ENCODE results near the gene CABLES2.

CABLES2 gene

DNA sequence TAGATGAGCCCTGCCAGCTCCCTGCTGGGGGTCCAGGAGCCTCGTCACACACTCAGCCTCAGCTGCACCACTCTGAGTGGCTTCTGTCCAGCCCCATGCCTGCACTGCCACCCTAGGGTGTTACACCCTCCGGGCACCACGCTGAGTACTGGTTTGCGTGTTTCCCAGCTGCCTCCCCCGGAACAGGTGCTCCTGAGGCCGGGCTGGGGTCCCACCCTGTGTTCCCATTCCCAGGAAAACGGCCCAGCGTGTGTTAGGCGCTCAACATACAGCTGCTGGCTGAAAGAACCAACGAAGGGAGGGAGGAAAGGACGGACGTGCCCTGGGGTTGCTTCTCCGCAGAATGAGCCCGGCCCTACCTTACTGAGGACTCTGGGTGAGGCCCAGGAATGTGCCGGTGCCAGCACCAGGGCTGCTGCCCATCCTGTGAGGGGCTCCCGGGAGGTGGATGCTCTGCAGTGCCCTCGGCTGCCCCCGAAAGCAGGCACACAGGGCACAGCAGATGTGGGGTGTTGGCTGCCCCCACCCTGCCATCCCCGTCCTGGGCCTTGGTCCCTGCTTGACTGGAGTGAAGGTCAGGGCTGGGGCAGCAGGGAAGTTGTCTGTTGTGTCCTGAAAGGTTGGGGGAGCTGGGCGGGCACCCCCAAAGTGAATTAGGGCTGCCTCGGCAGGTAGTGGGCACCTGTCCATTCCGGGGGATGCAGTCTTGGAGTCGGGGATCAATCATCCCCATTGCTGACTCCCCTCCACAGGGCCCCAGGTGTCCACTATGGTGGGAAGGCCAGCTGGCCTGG lies 56.3 kb downstream of the CABLES2 start:
- no peak for TF ChIP-seq POLR2A (IDR thresholded peaks at IDR 0.05; ENCODE audit: low read length)
- DNase-seq = no peak

- no peak for DNase-seq
- TF ChIP-seq POLR2A (IDR thresholded peaks at IDR 0.05; ENCODE audit: low read length) (no peak), GATA1 (IDR thresholded peaks at IDR 0.05; ENCODE audit: low read depth, low read length) (no peak)
Observed at GRCh38 chr20:62350098-62350628, 56.9 kb downstream of the CABLES2 start.

DNA sequence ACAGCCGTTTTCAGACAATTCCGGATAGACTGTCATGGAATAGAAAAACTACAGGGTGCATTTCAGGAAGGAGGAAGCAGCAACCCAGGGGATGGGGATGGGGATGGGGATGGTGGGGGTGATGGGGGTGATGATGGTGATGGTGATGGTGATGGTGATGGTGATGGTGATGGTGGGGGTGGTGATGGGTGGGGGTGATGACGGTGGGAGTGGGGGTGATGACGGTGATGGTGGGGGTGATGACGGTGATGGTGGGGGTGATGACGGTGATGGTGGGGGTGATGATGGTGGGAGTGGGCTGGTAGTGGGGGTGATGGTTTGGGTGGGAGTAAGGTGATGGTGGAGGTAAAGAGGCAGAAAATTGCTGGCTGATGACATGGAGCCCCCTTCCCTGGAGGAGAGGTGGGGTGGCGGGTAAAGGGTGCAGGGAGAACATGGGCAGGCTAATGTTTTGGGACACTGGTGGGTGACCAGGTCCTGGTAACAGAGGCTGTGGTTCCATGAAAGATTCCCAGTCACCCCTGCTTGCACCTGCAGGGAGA lies 57.5 kb downstream of the CABLES2 start:
- TF ChIP-seq GATA1 (IDR thresholded peaks at IDR 0.05; ENCODE audit: low read depth, low read length) (no peak), POLR2A (IDR thresholded peaks at IDR 0.05; ENCODE audit: low read length) (no peak)
- no peak for DNase-seq

DNA sequence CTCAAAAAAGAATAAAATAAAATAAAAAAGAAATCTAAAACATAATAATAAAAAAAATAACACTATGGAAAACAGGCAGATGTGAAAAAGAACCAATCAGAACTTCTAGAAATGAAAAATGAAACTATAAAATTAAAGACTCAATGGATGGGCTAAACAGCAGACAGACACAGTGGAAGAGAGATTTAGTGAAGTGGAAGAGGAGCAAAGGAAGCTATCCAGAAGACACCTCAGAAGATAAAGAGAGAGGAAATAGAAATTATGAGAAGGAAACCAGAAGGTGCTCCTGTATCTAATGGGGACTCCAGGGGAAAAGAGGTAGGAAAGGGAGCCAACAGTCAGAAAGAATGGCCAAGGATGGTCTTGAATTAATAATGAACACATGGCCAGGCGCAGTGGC lies 58.5 kb downstream of the CABLES2 start:
- no peak for DNase-seq

GRCh38 chr20:62347445-62347844 lies 59.6 kb downstream of the CABLES2 start:
- TF ChIP-seq GATA1 (IDR thresholded peaks at IDR 0.05; ENCODE audit: low read depth, low read length) (no peak), POLR2A (IDR thresholded peaks at IDR 0.05; ENCODE audit: low read length) (no peak)
- DNase-seq = no peak

More for the DNA sequence above, 58.5 kb downstream of the CABLES2 start:
- TF ChIP-seq POLR2A (IDR thresholded peaks at IDR 0.05; ENCODE audit: low read length) = no peak

- DNase-seq = no peak
- TF ChIP-seq POLR2A (IDR thresholded peaks at IDR 0.05; ENCODE audit: low read length) (no peak), GATA1 (IDR thresholded peaks at IDR 0.05; ENCODE audit: low read depth, low read length) (no peak)
Observed at GRCh38 chr20:62347151-62347404, 60.0 kb downstream of the CABLES2 start.

DNA sequence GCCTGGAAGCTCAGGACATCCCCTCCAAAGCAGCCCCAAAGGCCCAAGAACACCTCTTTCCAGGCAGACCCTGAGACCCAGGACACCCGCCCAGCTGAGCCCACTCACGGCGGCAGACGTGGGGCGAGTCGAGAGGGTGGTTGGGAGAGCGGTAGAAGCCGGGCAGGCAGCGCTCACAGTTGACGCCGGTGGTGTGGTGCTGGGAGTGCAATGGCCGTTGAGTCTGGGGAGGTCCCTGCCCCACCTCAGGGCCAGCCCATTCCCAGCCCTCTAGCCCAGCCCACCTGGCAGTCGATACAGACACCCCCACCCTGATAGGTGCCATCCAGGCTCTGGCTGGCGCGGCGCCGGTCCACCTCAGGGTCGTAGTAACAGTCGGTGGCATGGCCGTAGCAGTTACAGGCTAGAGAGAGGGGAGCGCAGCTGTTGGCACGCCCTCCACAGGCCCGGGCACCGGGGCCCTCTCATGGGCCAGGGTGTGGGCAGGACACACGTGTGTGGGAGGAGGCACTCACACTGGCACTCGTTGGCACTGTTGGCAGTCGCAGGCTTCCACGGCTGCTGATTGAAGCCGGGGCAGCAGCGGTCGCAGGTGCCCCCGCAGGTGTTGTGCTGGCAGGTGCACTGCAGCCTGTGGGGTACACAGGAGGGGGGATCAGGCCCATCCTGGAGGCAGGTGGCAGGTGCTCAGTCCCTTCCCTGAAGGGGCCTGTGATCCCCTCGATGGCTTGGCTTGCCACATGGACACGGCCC lies 60.5 kb downstream of the CABLES2 start:
- TF ChIP-seq POLR2A (IDR thresholded peaks at IDR 0.05; ENCODE audit: low read length) = no peak
- no peak for TF ChIP-seq GATA1 (IDR thresholded peaks at IDR 0.05; ENCODE audit: low read depth, low read length)
- DNase-seq = no peak

DNA sequence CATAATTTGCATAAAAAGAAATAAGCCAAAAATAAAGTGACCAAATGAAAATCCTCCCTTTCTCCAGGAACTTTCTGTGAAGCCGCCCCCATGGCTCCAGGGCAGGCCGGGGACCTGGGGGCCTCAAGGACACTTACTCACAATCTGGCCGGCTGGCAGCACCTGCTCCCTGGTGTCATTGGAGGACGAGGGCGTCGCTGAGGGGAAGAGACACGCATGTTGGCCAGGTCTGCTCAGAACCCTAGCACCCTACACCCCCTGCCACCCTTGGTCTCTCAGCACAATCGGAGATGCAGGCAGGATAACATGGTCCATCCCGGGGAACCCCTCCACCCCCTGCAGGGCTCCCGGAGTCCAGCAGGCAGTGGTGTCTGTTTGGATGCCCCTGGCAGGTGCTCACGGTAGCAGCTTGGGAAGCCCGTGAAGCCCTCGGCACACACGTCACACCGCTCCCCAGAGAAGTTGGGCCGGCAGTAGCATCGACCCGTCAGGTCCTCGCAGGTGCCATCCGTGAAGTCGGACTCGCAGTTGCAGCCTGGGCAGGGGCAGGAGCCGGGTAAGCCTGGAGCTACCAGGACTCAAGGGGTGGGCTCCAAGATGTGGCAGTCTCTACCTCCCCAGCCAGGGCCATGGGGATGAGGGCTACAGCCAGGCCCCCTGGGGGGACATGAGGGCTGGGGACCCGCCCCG lies 61.3 kb downstream of the CABLES2 start:
- no peak for TF ChIP-seq GATA1 (IDR thresholded peaks at IDR 0.05; ENCODE audit: low read depth, low read length)
- no peak for DNase-seq

- no peak for TF ChIP-seq POLR2A (IDR thresholded peaks at IDR 0.05; ENCODE audit: low read length)
- TF ChIP-seq GATA1 (IDR thresholded peaks at IDR 0.05; ENCODE audit: low read depth, low read length) = no peak
- DNase-seq = no peak
Observed at GRCh38 chr20:62344782-62345181, 62.3 kb downstream of the CABLES2 start.

- no peak for TF ChIP-seq GATA1 (IDR thresholded peaks at IDR 0.05; ENCODE audit: low read depth, low read length)
- DNase-seq = no peak
Observed at GRCh38 chr20:62344092-62344491, 63.0 kb downstream of the CABLES2 start.

DNA sequence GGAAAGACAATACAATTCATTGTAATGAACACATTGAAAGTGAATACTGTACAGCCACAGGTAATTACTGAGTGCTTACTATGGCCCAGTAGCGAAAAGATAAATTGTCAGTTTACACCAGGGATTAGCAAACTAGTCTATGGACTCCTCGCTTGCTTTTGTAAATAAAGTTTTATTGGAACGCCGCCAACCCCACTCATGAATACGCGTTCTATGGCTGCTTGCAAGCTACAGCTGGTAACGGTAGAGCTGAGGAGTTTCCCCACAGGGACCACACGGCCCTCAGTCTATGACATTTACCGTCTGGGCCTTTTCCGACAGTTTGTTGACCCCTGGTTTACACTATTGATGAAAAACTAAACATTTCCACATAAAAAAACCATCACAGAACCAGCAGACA lies 64.2 kb downstream of the CABLES2 start:
- TF ChIP-seq POLR2A (IDR thresholded peaks at IDR 0.05; ENCODE audit: low read length) (no peak), GATA1 (IDR thresholded peaks at IDR 0.05; ENCODE audit: low read depth, low read length) (no peak)
- DNase-seq = no peak

GRCh38 chr20:62339647-62340062 lies 67.4 kb downstream of the CABLES2 start:
- peak in 1 of 2 experiments; percentile 36 for DNase-seq
- TF ChIP-seq GATA1 (IDR thresholded peaks at IDR 0.05; ENCODE audit: low read depth, low read length) (no peak), POLR2A (IDR thresholded peaks at IDR 0.05; ENCODE audit: low read length) (no peak)

Measured in erythroblast (primary cell).